CD4-positive, CD25-positive, alpha-beta regulatory T cell (primary cell): ENCODE measurements around the gene CLEC20A. TPM values are rescaled to one million over a fixed set of nuclear protein-coding genes. Genes with fewer than 3 reads are reported as not detected.

ENCODE experiments used
- ATAC-seq, 2 donors: fragments of 150-1000 bp; cut with Tn5 transposase; one replicate each; pipeline ENCODE4 v1.10.0; 2021; ENCODE audit warnings: low read depth in 2 of 2, moderate number of reproducible peaks in 2 of 2, moderate library complexity in 1 of 2
- DNase-seq, 3 donors: peaks; one replicate each; pipeline versions ENCODE4 v3.0.0 to v3.0.0-alpha.2; 2012 to 2022; ENCODE audit warnings: mixed read lengths in 1 of 3
- H3K27ac ChIP-seq: one replicate; pipeline ENCODE4 v1.7.0; 2013; ENCODE audit warnings: mild to moderate bottlenecking, low read length; ENCODE audit not compliant: insufficient read depth, poor library complexity, severe bottlenecking
- H3K27me3 ChIP-seq: one replicate; pipeline ENCODE4 v1.7.0; 2013; ENCODE audit warnings: low read length; ENCODE audit not compliant: control insufficient read depth, insufficient read depth
- H3K36me3 ChIP-seq: one replicate; pipeline ENCODE4 v1.7.0; 2013; ENCODE audit warnings: mild to moderate bottlenecking, low read length, moderate library complexity; ENCODE audit not compliant: control insufficient read depth, insufficient read depth
- H3K4me1 ChIP-seq: 2 replicates; pipeline ENCODE4 v1.7.0; 2013; ENCODE audit warnings: mild to moderate bottlenecking, low read length; ENCODE audit not compliant: insufficient read depth, control insufficient read depth, poor library complexity, severe bottlenecking
- H3K4me3 ChIP-seq: one replicate; pipeline ENCODE4 v1.7.0; 2013; ENCODE audit warnings: low read depth, mild to moderate bottlenecking, low read length, moderate library complexity
- H3K9me3 ChIP-seq, 2 experiments: 1 replicate in 1 of 2; 2 replicates in 1 of 2; pipeline ENCODE4 v1.7.0; 2013; ENCODE audit warnings: low read length in 2 of 2, mild to moderate bottlenecking in 1 of 2, moderate library complexity in 1 of 2; ENCODE audit not compliant: control insufficient read depth in 2 of 2
- H3K27ac Mint-ChIP-seq, 3 donors: one replicate each; pipeline ENCODE4 v1.8.0; 2020 to 2022; ENCODE audit warnings: mild to moderate bottlenecking in 3 of 3, mixed read lengths in 3 of 3, moderate library complexity in 2 of 3
- H3K27me3 Mint-ChIP-seq: one replicate; pipeline ENCODE4 v1.8.0; 2022; ENCODE audit warnings: mild to moderate bottlenecking, mixed read lengths
- H3K36me3 Mint-ChIP-seq: one replicate; pipeline ENCODE4 v1.8.0; 2020; ENCODE audit warnings: mixed read lengths
- H3K4me1 Mint-ChIP-seq, 4 donors: one replicate each; pipeline ENCODE4 v1.8.0; 2020 to 2022; ENCODE audit warnings: mixed read lengths in 4 of 4, mild to moderate bottlenecking in 1 of 4
- H3K4me3 Mint-ChIP-seq, 4 donors: one replicate each; pipeline ENCODE4 v1.8.0; 2020 to 2022; ENCODE audit warnings: mild to moderate bottlenecking in 4 of 4, mixed read lengths in 4 of 4, moderate library complexity in 3 of 4
- H3K9me3 Mint-ChIP-seq, 7 donors: one replicate each; pipeline ENCODE4 v1.8.0; 2020 to 2022; ENCODE audit warnings: mixed read lengths in 7 of 7, mild to moderate bottlenecking in 3 of 7, moderate library complexity in 2 of 7
- polyA plus RNA-seq, 4 donors: library from polyadenylated mRNA; unstranded; fragments of 300-500 nt; fragmentation: Illumina TruSeq; gene quantifications; one replicate each; pipeline ENCODE4 v1.2.3, GENCODE V29; 2021
- total RNA-seq: library from RNA; stranded (reverse); gene quantifications from one replicate; pipeline ENCODE4 v1.2.3, GENCODE V29; 2022

The CLEC20A gene
- total and polyA plus RNA-seq, 5 donors from 2014 or later: 0.53 TPM; not detected in 4

DNA sequence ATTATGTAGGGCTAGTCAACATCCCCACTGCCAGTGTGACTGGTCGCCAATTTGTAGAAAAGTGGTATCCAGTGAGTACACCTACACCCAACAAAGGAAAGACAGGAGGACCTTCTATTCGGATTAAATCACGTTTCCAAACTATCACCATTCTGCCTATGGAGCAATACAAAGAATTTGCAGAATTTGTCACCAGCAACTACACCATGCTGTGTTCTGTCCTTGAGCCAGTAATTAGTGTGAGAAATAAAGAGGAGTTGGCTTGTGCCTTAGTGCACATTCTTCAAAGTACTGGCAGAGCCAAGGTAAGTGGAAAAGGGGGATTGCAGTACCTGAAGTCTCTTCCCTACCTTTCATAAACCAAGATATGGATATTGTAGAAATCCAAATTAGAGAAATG is 53.8 kb downstream of the CLEC20A start:
- no peak overlapping the region for H3K4me3 Mint-ChIP-seq
- DNase-seq (no peak), ATAC-seq (no peak)
- Histone ChIP-seq H3K4me3 (no peak overlapping the region), H3K36me3 (no peaks in the 10 kb centered on the region), H3K27me3 (peaks cover 1% of the 10 kb centered on the region), H3K4me1 (no peaks in the 10 kb centered on the region), H3K9me3 (no peaks in the 10 kb centered on the region), H3K27ac (no peak overlapping the region)
- no peak overlapping the region for H3K27ac Mint-ChIP-seq
- no peaks in the 10 kb centered on the region for H3K36me3 Mint-ChIP-seq
- H3K27me3 Mint-ChIP-seq: no peaks in the 10 kb centered on the region
- H3K4me1 Mint-ChIP-seq: no peaks in the 10 kb centered on the region
- peaks cover 0 to 8% (median 0%) of the 10 kb centered on the region in 7 donors for H3K9me3 Mint-ChIP-seq

DNA sequence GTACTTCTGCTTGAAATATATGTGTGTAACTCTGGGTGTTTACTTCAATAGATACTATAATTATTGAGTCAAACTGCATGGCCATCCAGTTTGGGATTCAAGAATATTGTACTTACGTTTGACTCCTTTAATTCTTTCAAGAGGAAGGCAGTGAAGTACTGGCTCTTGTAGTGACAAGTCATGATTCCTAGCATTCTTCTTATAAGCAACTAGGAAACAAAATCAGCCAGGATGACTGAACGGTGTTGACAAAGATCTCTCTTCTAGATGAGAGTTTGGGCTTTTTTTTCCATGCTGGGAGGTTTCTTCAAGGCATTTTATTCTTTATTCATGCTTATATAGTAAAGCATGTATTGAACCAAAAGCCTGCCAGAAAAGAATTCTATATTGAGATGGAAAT is 58.3 kb downstream of the CLEC20A start:
- Histone ChIP-seq H3K27me3 (no peaks in the 10 kb centered on the region), H3K4me3 (no peak overlapping the region), H3K9me3 (no peaks in the 10 kb centered on the region), H3K4me1 (no peaks in the 10 kb centered on the region), H3K36me3 (no peaks in the 10 kb centered on the region), H3K27ac (no peak overlapping the region)
- H3K36me3 Mint-ChIP-seq: no peaks in the 10 kb centered on the region
- ATAC-seq: no peak
- peaks cover 4% of the 10 kb centered on the region for H3K27me3 Mint-ChIP-seq
- peaks cover 0 to 6% (median 0%) of the 10 kb centered on the region in 7 donors for H3K9me3 Mint-ChIP-seq
- no peak overlapping the region for H3K4me3 Mint-ChIP-seq
- H3K27ac Mint-ChIP-seq: no peak overlapping the region
- no peaks in the 10 kb centered on the region for H3K4me1 Mint-ChIP-seq
- no peak for DNase-seq

DNA sequence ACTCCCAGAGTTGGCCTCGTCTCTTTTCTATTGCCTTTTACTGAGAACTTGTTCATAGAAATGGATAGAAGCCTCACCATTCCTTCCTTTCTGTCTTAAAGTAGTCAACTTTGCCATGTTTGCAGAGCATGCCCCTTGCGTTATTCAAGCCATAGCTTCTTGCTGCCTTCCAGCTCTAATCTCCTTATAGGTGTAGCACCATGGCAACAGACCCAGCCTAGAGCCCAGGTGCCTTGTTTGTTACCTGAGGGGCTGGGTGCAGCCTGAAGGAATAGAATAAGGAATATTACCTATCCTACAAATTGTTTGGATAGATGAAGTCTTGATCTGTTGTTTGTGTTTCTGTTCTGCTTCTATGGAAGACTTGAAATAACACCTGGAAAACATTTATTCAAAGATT is 59.9 kb downstream of the CLEC20A start:
- Histone ChIP-seq H3K27me3 (no peaks in the 10 kb centered on the region), H3K36me3 (no peaks in the 10 kb centered on the region), H3K9me3 (no peaks in the 10 kb centered on the region), H3K4me1 (no peaks in the 10 kb centered on the region), H3K4me3 (no peak overlapping the region), H3K27ac (no peak overlapping the region)
- no peak overlapping the region for H3K27ac Mint-ChIP-seq
- no peak for ATAC-seq
- no peaks in the 10 kb centered on the region for H3K4me1 Mint-ChIP-seq
- no peaks in the 10 kb centered on the region for H3K36me3 Mint-ChIP-seq
- peaks cover 4% of the 10 kb centered on the region for H3K27me3 Mint-ChIP-seq
- no peak overlapping the region for H3K4me3 Mint-ChIP-seq
- H3K9me3 Mint-ChIP-seq: peaks cover 0 to 6% (median 0%) of the 10 kb centered on the region in 7 donors
- no peak for DNase-seq

DNA sequence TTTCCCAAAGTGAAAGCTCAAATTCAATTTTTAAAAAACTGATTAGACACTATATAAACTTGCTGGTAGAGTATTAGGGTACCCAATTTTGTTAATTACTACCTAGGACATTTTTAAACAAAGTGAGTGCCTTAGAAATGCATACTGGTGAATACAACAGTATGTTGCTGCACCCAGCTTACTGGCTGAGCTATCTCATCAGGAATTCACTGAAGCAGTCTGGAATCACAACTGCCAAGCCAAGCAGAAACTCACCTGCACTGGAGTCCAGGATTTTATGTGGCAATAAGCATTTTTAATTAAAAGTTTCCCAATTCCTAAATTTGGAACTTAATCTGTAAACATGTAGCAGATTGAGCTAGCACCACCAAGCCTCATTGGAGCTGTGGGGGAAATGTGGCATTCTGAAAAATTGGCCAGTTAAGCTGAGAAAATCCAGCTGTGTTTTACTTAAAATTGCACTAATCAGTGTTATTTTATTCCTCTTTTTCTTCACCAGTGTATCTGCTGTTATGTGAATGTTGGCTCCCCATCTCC is 61.8 kb downstream of the CLEC20A start:
- H3K27me3 ChIP-seq: no peaks in the 10 kb centered on the region
- no peaks in the 10 kb centered on the region for H3K4me1 Mint-ChIP-seq
- H3K4me1 ChIP-seq: no peaks in the 10 kb centered on the region
- H3K36me3 Mint-ChIP-seq: no peaks in the 10 kb centered on the region
- H3K9me3 Mint-ChIP-seq: peaks cover 0 to 1% (median 0%) of the 10 kb centered on the region in 7 donors
- no peak overlapping the region for H3K27ac ChIP-seq
- no peaks in the 10 kb centered on the region for H3K9me3 ChIP-seq
- no peaks in the 10 kb centered on the region for H3K36me3 ChIP-seq
- no peak overlapping the region for H3K27ac Mint-ChIP-seq
- H3K27me3 Mint-ChIP-seq: peaks cover 4% of the 10 kb centered on the region
- H3K4me3 ChIP-seq: no peak overlapping the region
- DNase-seq (no peak), ATAC-seq (no peak)
- H3K4me3 Mint-ChIP-seq: no peak overlapping the region

DNA sequence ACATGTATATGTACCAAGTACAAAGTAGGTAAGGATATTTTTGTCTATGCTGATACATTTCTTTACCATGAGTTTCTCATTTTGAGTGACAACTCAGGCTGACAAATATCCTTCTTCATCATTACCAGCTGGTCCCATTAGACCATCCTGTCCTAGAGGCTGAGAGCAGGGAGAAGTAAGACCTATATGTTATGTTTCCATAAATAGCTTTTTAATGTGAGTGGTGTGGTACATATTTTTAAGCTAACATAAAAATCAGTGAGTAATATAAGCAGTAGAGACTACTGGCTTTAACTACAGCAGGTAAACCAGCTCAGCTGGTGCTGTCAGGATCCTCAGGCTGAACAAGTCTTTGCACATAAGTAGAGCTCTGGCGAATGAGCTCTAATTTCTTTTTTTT is 62.4 kb downstream of the CLEC20A start:
- H3K36me3 ChIP-seq: no peaks in the 10 kb centered on the region
- ATAC-seq: no peak
- H3K36me3 Mint-ChIP-seq: no peaks in the 10 kb centered on the region
- H3K4me3 ChIP-seq: no peak overlapping the region
- peaks cover 4% of the 10 kb centered on the region for H3K27me3 Mint-ChIP-seq
- peaks cover 0 to 3% (median 0%) of the 10 kb centered on the region in 7 donors for H3K9me3 Mint-ChIP-seq
- DNase-seq: no peak
- H3K4me1 ChIP-seq: no peaks in the 10 kb centered on the region
- no peaks in the 10 kb centered on the region for H3K4me1 Mint-ChIP-seq
- H3K4me3 Mint-ChIP-seq: no peak overlapping the region
- no peak overlapping the region for H3K27ac Mint-ChIP-seq
- H3K27me3 ChIP-seq: no peaks in the 10 kb centered on the region
- no peak overlapping the region for H3K27ac ChIP-seq
- no peaks in the 10 kb centered on the region for H3K9me3 ChIP-seq

Other genes starting within 250 kb of the CLEC20A start
- not detected for gene TEX35, start 16.1 kb upstream of the CLEC20A start, total RNA-seq
- not detected for gene TEX35, start 16.1 kb upstream of the CLEC20A start, polyA plus RNA-seq
- 3.5 TPM for gene RALGPS2, start 228.3 kb upstream of the CLEC20A start, total RNA-seq
- gene RALGPS2, start 228.3 kb upstream of the CLEC20A start, polyA plus RNA-seq: 1 to 10 TPM; 1.6 to 4.7 (median 2.9) TPM